HCT116 (cell line): ENCODE data around the gene GOLGA1.

Experiments
- TF ChIP-seq, protein P1 (sequence below): IDR thresholded peaks from 2 replicates; pipeline ENCODE4 v1.6.1; 2011; ENCODE audit warnings: mild to moderate bottlenecking, low read length, moderate library complexity; ENCODE audit not compliant: insufficient replicate concordance; ENCODE audit errors: extremely low read depth
- TF ChIP-seq, protein P2 (sequence below): IDR thresholded peaks from 2 replicates; pipeline ENCODE4 v1.6.1; 2012; ENCODE audit warnings: low read depth

DNA sequence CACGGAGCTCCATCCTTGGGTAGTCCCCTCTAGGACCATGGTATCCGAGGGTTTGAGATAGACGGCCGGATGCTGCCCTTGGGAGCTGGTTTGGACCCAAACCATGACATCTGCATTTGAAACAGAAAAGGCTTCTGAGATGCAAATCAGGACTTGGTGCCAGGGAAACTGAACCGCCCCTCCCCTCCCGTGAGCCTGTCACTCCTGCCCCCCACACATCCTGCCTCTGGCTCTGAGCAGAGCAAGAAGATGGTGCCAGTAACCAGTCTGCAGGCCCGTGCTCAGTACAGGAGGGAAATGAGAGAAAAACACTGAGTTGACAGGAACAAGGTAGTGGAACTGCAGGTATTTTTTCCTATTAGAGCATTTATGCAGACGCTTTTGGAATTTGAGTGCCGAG lies 60.4 kb downstream of the GOLGA1 start:
- TF ChIP-seq, protein P1, sequence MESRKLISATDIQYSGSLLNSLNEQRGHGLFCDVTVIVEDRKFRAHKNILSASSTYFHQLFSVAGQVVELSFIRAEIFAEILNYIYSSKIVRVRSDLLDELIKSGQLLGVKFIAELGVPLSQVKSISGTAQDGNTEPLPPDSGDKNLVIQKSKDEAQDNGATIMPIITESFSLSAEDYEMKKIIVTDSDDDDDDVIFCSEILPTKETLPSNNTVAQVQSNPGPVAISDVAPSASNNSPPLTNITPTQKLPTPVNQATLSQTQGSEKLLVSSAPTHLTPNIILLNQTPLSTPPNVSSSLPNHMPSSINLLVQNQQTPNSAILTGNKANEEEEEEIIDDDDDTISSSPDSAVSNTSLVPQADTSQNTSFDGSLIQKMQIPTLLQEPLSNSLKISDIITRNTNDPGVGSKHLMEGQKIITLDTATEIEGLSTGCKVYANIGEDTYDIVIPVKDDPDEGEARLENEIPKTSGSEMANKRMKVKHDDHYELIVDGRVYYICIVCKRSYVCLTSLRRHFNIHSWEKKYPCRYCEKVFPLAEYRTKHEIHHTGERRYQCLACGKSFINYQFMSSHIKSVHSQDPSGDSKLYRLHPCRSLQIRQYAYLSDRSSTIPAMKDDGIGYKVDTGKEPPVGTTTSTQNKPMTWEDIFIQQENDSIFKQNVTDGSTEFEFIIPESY: no peak
- TF ChIP-seq, protein P2, sequence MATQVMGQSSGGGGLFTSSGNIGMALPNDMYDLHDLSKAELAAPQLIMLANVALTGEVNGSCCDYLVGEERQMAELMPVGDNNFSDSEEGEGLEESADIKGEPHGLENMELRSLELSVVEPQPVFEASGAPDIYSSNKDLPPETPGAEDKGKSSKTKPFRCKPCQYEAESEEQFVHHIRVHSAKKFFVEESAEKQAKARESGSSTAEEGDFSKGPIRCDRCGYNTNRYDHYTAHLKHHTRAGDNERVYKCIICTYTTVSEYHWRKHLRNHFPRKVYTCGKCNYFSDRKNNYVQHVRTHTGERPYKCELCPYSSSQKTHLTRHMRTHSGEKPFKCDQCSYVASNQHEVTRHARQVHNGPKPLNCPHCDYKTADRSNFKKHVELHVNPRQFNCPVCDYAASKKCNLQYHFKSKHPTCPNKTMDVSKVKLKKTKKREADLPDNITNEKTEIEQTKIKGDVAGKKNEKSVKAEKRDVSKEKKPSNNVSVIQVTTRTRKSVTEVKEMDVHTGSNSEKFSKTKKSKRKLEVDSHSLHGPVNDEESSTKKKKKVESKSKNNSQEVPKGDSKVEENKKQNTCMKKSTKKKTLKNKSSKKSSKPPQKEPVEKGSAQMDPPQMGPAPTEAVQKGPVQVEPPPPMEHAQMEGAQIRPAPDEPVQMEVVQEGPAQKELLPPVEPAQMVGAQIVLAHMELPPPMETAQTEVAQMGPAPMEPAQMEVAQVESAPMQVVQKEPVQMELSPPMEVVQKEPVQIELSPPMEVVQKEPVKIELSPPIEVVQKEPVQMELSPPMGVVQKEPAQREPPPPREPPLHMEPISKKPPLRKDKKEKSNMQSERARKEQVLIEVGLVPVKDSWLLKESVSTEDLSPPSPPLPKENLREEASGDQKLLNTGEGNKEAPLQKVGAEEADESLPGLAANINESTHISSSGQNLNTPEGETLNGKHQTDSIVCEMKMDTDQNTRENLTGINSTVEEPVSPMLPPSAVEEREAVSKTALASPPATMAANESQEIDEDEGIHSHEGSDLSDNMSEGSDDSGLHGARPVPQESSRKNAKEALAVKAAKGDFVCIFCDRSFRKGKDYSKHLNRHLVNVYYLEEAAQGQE: no peak
